Cardiac muscle cell (in vitro differentiated cells and primary cell): Measurements from ENCODE around the gene LPAR5. TPM values are rescaled to one million over a fixed set of nuclear protein-coding genes. Genes with fewer than 3 reads are reported as not detected.

ENCODE experiments used
- DNase-seq, 2 donors: peaks; one replicate each; pipeline versions ENCODE4 v3.0.0 to v3.0.0-alpha.2; 2010 to 2017; ENCODE audit warnings: low read depth in 1 of 2, low spot score in 1 of 2
- H3K27ac ChIP-seq: fragments of 200-600 bp; sonication (generic); 2 replicates; pipeline ENCODE4 v1.5.1; 2016
- H3K27me3 ChIP-seq: fragments of 200-600 bp; sonication (generic); 2 replicates; pipeline ENCODE4 v1.6.0; 2016; ENCODE audit warnings: control low read depth
- H3K36me3 ChIP-seq: fragments of 200-600 bp; sonication (generic); 2 replicates; pipeline ENCODE4 v1.5.1; 2016; ENCODE audit warnings: control low read depth
- H3K4me1 ChIP-seq: fragments of 200-600 bp; sonication (generic); 2 replicates; pipeline ENCODE4 v1.8.1; 2017; ENCODE audit warnings: low read depth, mild to moderate bottlenecking, mixed run types
- H3K4me3 ChIP-seq: fragments of 200-600 bp; sonication (generic); 2 replicates; pipeline ENCODE4 v1.5.1; 2016; ENCODE audit warnings: mild to moderate bottlenecking
- H3K9me3 ChIP-seq: fragments of 200-600 bp; sonication (generic); 2 replicates; pipeline ENCODE4 v1.5.1; 2017; ENCODE audit warnings: low read depth, mild to moderate bottlenecking, control low read depth
- polyA plus RNA-seq: library from polyadenylated mRNA; unstranded; fragments of >200 nt; fragmentation: Nextera tagmentation; extraction: Ambion mirVana; gene quantifications from 2 replicates; pipeline ENCODE4 v1.2.1, GENCODE V29; 2016
- total RNA-seq: library from RNA; depleted of rRNA; stranded (reverse); fragments of >200 nt; gene quantifications from 2 replicates; pipeline ENCODE4 v1.2.3, GENCODE V29; 2016
- TF ChIP-seq, protein P1 (sequence below): IDR thresholded peaks from 2 replicates; pipeline ENCODE4 v1.5.1; 2012; ENCODE audit warnings: low read depth, mild to moderate bottlenecking, low read length

Gene LPAR5
- total and polyA plus RNA-seq, 2 experiments from 2014 or later, result 0.71 to 0.78 TPM

DNA sequence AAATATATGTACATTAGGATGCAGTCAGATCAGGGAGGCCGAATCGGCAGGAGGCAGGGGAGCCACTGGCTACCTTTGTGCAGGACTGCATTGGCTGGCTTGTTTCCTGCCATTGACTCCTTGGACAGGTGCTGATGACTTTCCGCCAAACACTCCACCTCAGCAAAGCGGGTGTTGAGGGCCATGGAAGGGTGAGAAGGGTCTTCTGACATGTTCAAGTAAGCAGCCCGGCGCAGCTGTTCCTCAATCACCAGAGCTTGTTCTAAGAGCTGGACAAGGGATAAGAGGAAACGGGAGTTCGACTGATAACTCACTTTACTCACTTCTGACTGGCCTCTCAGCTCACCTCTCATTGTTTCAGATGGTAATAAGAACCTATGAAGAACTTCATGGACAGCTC, 62.8 kb downstream of the LPAR5 start:
- Histone ChIP-seq H3K36me3 (peaks cover 74% of the 10 kb centered on the region), H3K4me1 (no peaks in the 10 kb centered on the region), H3K9me3 (no peaks in the 10 kb centered on the region), H3K4me3 (no peak overlapping the region), H3K27ac (peak overlapping the region; percentile 37), H3K27me3 (no peaks in the 10 kb centered on the region)
- DNase-seq, result peak in 1 of 2 donors; percentile 68
- TF ChIP-seq, protein P1, sequence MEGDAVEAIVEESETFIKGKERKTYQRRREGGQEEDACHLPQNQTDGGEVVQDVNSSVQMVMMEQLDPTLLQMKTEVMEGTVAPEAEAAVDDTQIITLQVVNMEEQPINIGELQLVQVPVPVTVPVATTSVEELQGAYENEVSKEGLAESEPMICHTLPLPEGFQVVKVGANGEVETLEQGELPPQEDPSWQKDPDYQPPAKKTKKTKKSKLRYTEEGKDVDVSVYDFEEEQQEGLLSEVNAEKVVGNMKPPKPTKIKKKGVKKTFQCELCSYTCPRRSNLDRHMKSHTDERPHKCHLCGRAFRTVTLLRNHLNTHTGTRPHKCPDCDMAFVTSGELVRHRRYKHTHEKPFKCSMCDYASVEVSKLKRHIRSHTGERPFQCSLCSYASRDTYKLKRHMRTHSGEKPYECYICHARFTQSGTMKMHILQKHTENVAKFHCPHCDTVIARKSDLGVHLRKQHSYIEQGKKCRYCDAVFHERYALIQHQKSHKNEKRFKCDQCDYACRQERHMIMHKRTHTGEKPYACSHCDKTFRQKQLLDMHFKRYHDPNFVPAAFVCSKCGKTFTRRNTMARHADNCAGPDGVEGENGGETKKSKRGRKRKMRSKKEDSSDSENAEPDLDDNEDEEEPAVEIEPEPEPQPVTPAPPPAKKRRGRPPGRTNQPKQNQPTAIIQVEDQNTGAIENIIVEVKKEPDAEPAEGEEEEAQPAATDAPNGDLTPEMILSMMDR, result no peak

DNA sequence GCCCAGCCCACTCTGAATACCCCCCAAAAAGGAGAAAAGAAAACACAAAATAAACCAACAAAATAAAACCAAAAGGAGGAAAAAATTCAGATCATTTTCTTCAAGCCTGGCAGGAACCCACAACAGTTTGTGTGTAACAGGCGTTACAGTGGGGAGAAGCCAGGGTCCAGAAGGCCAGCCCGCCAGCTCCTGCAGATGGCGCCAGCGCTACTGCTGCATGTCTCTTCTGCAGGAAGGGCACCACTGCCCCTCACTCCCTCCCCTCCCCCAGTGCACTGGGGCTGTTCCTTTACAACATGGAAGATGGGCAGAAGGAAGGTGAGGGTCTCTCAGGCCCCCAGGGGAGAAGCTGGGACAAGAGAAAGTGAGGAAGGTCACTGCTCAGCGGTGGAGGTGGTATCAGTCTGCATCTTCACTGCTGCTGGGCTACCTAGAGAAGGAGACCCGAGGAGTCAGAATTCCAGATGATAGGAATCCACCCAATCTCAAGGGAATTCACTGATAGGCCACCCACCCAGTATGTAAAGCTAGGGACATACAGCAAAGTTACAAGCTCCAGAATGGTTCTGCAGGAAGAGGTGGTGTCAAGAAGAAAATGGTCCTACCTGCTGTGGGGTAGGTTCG, 65.4 kb downstream of the LPAR5 start:
- peak in 1 of 2 donors; percentile 65 for DNase-seq
- Histone ChIP-seq H3K27ac (no peak overlapping the region), H3K27me3 (no peaks in the 10 kb centered on the region), H3K36me3 (peaks cover 57% of the 10 kb centered on the region), H3K4me3 (no peak overlapping the region), H3K9me3 (no peaks in the 10 kb centered on the region), H3K4me1 (no peaks in the 10 kb centered on the region)
- TF ChIP-seq, protein P1, result peak; percentile 51

DNA sequence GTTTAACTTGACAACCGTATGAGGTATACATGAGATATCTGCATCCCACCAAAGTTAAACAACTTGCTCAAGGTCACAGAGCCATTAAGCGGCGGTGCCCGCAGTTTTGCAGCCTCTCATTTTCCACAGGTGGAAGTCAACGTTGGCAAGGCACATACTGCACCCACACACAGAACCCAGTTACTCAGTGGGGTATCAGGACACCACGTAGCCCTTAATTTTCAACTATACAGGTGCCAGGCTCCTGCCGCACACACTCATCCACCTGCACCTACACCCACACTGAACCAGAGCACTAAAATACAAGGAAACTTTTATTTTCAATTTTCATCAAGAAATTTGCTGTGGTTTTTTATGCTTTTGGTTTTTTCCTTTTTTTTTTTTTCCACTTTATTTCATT, 66.0 kb downstream of the LPAR5 start:
- Histone ChIP-seq H3K36me3 (peaks cover 53% of the 10 kb centered on the region), H3K27me3 (no peaks in the 10 kb centered on the region), H3K9me3 (no peaks in the 10 kb centered on the region), H3K4me3 (no peak overlapping the region), H3K27ac (peak overlapping the region; percentile 81), H3K4me1 (no peaks in the 10 kb centered on the region)
- DNase-seq, result no peak
- TF ChIP-seq, protein P1, result no peak

DNA sequence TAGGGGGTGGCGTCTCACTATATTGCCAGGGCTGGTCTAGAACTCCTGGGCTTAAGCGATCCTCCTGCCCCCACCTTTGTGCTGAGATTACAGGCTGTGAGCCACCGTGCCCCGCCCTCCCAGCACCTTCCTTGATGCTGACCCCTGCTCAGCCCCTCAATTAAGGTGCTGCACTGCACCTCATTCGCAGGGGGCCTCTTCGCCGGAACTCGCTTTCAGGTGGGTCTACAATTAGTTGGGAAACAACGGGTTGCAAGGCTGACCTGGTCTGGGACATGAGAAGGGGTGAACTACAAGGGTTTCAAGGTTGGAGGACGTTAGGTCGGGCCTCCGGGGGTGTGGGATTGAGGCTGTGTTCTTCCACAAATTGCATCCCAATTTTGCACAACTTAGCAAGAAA, 66.4 kb downstream of the LPAR5 start:
- Histone ChIP-seq H3K9me3 (no peaks in the 10 kb centered on the region), H3K27ac (peak overlapping the region; percentile 81), H3K4me3 (no peak overlapping the region), H3K27me3 (no peaks in the 10 kb centered on the region), H3K36me3 (peaks cover 48% of the 10 kb centered on the region), H3K4me1 (no peaks in the 10 kb centered on the region)
- TF ChIP-seq, protein P1, result no peak
- no peak for DNase-seq

Other genes starting within 250 kb of the LPAR5 start
- gene CD27, start 191.0 kb downstream of the LPAR5 start, total RNA-seq, result not detected in 2 replicates
- gene CD27, start 191.0 kb downstream of the LPAR5 start, polyA plus RNA-seq, result 0.32 and 0.35 TPM in 2 replicates
- gene TAPBPL, start 183.9 kb downstream of the LPAR5 start, total RNA-seq, result 2.8 and 3.4 TPM in 2 replicates
- gene TAPBPL, start 183.9 kb downstream of the LPAR5 start, polyA plus RNA-seq, result 1.5 and 3.3 TPM in 2 replicates
- 15.1 and 17.7 TPM in 2 replicates for gene VAMP1, start 165.3 kb downstream of the LPAR5 start, total RNA-seq
- gene VAMP1, start 165.3 kb downstream of the LPAR5 start, polyA plus RNA-seq, result 14.9 and 28.4 TPM in 2 replicates
- gene MRPL51, start 142.7 kb downstream of the LPAR5 start, total RNA-seq, result 75.1 and 104 TPM in 2 replicates
- gene MRPL51, start 142.7 kb downstream of the LPAR5 start, polyA plus RNA-seq, result 279 and 308 TPM in 2 replicates
- 134 and 156 TPM in 2 replicates for gene NCAPD2, start 141.9 kb downstream of the LPAR5 start, total RNA-seq
- 20.2 and 70.7 TPM in 2 replicates for gene NCAPD2, start 141.9 kb downstream of the LPAR5 start, polyA plus RNA-seq
- 8,013 and 12,904 TPM in 2 replicates for gene GAPDH, start 101.4 kb downstream of the LPAR5 start, total RNA-seq
- 11,564 and 14,299 TPM in 2 replicates for gene GAPDH, start 101.4 kb downstream of the LPAR5 start, polyA plus RNA-seq
- gene IFFO1, start 79.9 kb downstream of the LPAR5 start, total RNA-seq, result 18.0 and 29.0 TPM in 2 replicates
- 25.4 and 28.4 TPM in 2 replicates for gene IFFO1, start 79.9 kb downstream of the LPAR5 start, polyA plus RNA-seq
- gene NOP2, start 67.7 kb downstream of the LPAR5 start, total RNA-seq, result 20.4 and 45.5 TPM in 2 replicates
- gene NOP2, start 67.7 kb downstream of the LPAR5 start, polyA plus RNA-seq, result 36.2 and 38.2 TPM in 2 replicates
- 363 and 580 TPM in 2 replicates for gene CHD4, start 28.6 kb downstream of the LPAR5 start, total RNA-seq
- gene CHD4, start 28.6 kb downstream of the LPAR5 start, polyA plus RNA-seq, result 155 and 204 TPM in 2 replicates
- 0.99 and 2.8 TPM in 2 replicates for gene ACRBP, start 11.5 kb upstream of the LPAR5 start, total RNA-seq
- gene ACRBP, start 11.5 kb upstream of the LPAR5 start, polyA plus RNA-seq, result 2.6 and 7.0 TPM in 2 replicates
- 95.2 and 107 TPM in 2 replicates for gene ING4, start 27.2 kb upstream of the LPAR5 start, total RNA-seq
- gene ING4, start 27.2 kb upstream of the LPAR5 start, polyA plus RNA-seq, result 95.3 and 96.2 TPM in 2 replicates
- 39.4 and 44.9 TPM in 2 replicates for gene ZNF384, start 53.4 kb upstream of the LPAR5 start, total RNA-seq
- 38.2 and 44.1 TPM in 2 replicates for gene ZNF384, start 53.4 kb upstream of the LPAR5 start, polyA plus RNA-seq
- 0.36 and 5.5 TPM in 2 replicates for gene PIANP, start 64.9 kb upstream of the LPAR5 start, total RNA-seq
- gene PIANP, start 64.9 kb upstream of the LPAR5 start, polyA plus RNA-seq, result 4.1 and 5.0 TPM in 2 replicates
- 71.0 and 82.1 TPM in 2 replicates for gene COPS7A, start 88.1 kb upstream of the LPAR5 start, total RNA-seq
- 97.7 and 108 TPM in 2 replicates for gene COPS7A, start 88.1 kb upstream of the LPAR5 start, polyA plus RNA-seq
- gene MLF2, start 117.2 kb upstream of the LPAR5 start, total RNA-seq, result 342 and 449 TPM in 2 replicates
- 575 and 592 TPM in 2 replicates for gene MLF2, start 117.2 kb upstream of the LPAR5 start, polyA plus RNA-seq
- 194 and 290 TPM in 2 replicates for gene PTMS, start 130.4 kb upstream of the LPAR5 start, total RNA-seq
- 426 and 467 TPM in 2 replicates for gene PTMS, start 130.4 kb upstream of the LPAR5 start, polyA plus RNA-seq
- gene LAG3, start 136.6 kb upstream of the LPAR5 start, total RNA-seq, result 0.15 TPM in 1 of 2 replicates, not detected in the other
- 0.34 TPM in 1 of 2 replicates, not detected in the other for gene LAG3, start 136.6 kb upstream of the LPAR5 start, polyA plus RNA-seq
- gene CD4, start 153.6 kb upstream of the LPAR5 start, total RNA-seq, result 3.1 and 3.3 TPM in 2 replicates
- gene CD4, start 153.6 kb upstream of the LPAR5 start, polyA plus RNA-seq, result 5.2 and 5.9 TPM in 2 replicates
- 41.1 and 51.0 TPM in 2 replicates for gene GPR162, start 185.9 kb upstream of the LPAR5 start, total RNA-seq
- gene GPR162, start 185.9 kb upstream of the LPAR5 start, polyA plus RNA-seq, result 29.2 and 38.6 TPM in 2 replicates
- 11.6 and 19.7 TPM in 2 replicates for gene P3H3, start 192.4 kb upstream of the LPAR5 start, total RNA-seq
- gene P3H3, start 192.4 kb upstream of the LPAR5 start, polyA plus RNA-seq, result 13.7 and 18.2 TPM in 2 replicates
- gene GNB3, start 205.0 kb upstream of the LPAR5 start, total RNA-seq, result 3.0 and 5.2 TPM in 2 replicates
- 1.7 and 2.1 TPM in 2 replicates for gene GNB3, start 205.0 kb upstream of the LPAR5 start, polyA plus RNA-seq
- gene CDCA3, start 215.3 kb upstream of the LPAR5 start, total RNA-seq, result 11.5 and 42.8 TPM in 2 replicates
- 10.4 and 84.9 TPM in 2 replicates for gene CDCA3, start 215.3 kb upstream of the LPAR5 start, polyA plus RNA-seq
- gene USP5, start 216.2 kb upstream of the LPAR5 start, total RNA-seq, result 145 and 150 TPM in 2 replicates
- 156 TPM in 2 replicates for gene USP5, start 216.2 kb upstream of the LPAR5 start, polyA plus RNA-seq
- 1,963 and 2,650 TPM in 2 replicates for gene TPI1, start 231.6 kb upstream of the LPAR5 start, total RNA-seq
- 3,554 and 4,448 TPM in 2 replicates for gene TPI1, start 231.6 kb upstream of the LPAR5 start, polyA plus RNA-seq
- gene SPSB2, start 237.3 kb upstream of the LPAR5 start, total RNA-seq, result 11.6 and 12.3 TPM in 2 replicates
- gene SPSB2, start 237.3 kb upstream of the LPAR5 start, polyA plus RNA-seq, result 13.5 and 15.6 TPM in 2 replicates